ENCODE measurements around the gene RPS3. TPM values are rescaled to one million over a fixed set of nuclear protein-coding genes. Genes with fewer than 3 reads are reported as not detected.

The RPS3 gene
- total RNA-seq, 1 donor from 2014 or later, result 2,115 TPM

DNA sequence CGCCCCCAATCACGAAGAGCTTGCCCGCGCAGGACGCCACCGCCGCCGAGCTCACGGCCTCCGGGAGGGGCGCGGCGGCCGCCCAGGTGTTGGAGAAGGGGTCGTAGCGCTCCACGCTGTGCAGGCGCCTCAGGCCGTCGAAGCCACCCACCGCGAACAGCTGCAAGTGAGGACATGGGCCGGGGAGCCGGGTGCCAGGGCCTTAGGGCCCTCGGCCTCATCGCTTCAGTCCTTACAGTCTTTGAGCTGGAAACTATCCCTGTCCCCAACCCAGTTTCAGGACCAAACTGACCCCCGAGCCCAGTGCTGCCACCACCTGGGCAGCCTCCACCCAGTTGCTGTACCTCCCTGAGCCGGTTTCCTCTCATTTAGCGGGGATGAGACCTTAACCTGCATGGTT is 26.1 kb downstream of the RPS3 start:
- Histone ChIP-seq H3K27ac (ENCODE audit: low read depth, low read length) (no peak overlapping the region), H3K27me3 (ENCODE audit: control insufficient read depth in 3 of 3, insufficient read depth in 3 of 3, low read length in 3 of 3) (peaks cover 8 to 29% (median 23%) of the 10 kb centered on the region in 3 donors), H3K36me3 (ENCODE audit: control insufficient read depth in 3 of 3, insufficient read depth in 3 of 3, low read length in 3 of 3) (peaks cover 3 to 15% (median 8%) of the 10 kb centered on the region in 3 donors), H3K4me1 (ENCODE audit: control insufficient read depth in 3 of 3, insufficient read depth in 3 of 3, low read length in 3 of 3) (peaks cover 2 to 11% (median 5%) of the 10 kb centered on the region in 3 donors), H3K4me3 (ENCODE audit: low read length in 3 of 3) (no peak overlapping the region), H3K9ac (ENCODE audit: low read depth in 1 of 3, low read length in 3 of 3) (no peak overlapping the region), H3K9me3 (ENCODE audit: control insufficient read depth in 3 of 3, low read length in 3 of 3) (peaks cover 0 to 2% (median 0%) of the 10 kb centered on the region in 3 donors)

- Histone ChIP-seq H3K36me3 (ENCODE audit: control insufficient read depth in 3 of 3, insufficient read depth in 3 of 3, low read length in 3 of 3) (peaks cover 3 to 15% (median 8%) of the 10 kb centered on the region in 3 donors), H3K27ac (ENCODE audit: low read depth, low read length) (no peak overlapping the region), H3K4me1 (ENCODE audit: control insufficient read depth in 3 of 3, insufficient read depth in 3 of 3, low read length in 3 of 3) (peaks cover 10 to 14% (median 12%) of the 10 kb centered on the region in 3 donors), H3K9ac (ENCODE audit: low read depth in 1 of 3, low read length in 3 of 3) (no peak overlapping the region), H3K4me3 (ENCODE audit: low read length in 3 of 3) (no peak overlapping the region), H3K9me3 (ENCODE audit: control insufficient read depth in 3 of 3, low read length in 3 of 3) (peaks cover 0 to 2% (median 0%) of the 10 kb centered on the region in 3 donors), H3K27me3 (ENCODE audit: control insufficient read depth in 3 of 3, insufficient read depth in 3 of 3, low read length in 3 of 3) (peaks cover 18 to 42% (median 36%) of the 10 kb centered on the region in 3 donors)
Measured at GRCh38 chr11:75426720-75427086, 27.4 kb downstream of the RPS3 start.

DNA sequence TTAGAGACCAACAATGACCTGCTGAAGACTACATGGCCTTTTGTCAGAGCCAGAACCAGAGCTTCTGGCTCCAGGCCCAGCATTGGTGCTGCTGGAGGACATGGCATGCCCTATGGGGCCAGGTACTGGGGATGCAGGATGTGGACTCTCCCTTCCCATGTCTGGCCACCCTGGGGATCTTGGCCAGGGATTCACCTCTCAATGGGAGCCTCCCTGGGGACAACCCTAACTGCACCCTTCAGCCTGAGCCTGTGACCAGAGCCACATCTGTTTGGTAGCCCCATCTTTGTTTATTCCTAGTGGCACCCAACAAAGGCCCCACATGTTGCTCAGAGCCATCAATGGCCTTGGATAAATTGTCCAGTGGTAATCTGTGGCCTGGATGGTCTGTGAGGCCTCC is 27.9 kb downstream of the RPS3 start:
- H3K36me3 ChIP-seq (ENCODE audit: control insufficient read depth in 3 of 3, insufficient read depth in 3 of 3, low read length in 3 of 3), result peaks cover 3 to 12% (median 7%) of the 10 kb centered on the region in 3 donors
- peaks cover 10 to 14% (median 12%) of the 10 kb centered on the region in 3 donors for H3K4me1 ChIP-seq (ENCODE audit: control insufficient read depth in 3 of 3, insufficient read depth in 3 of 3, low read length in 3 of 3)

GRCh38 chr11:75428281-75428724 is 29.0 kb downstream of the RPS3 start:
- H3K27ac ChIP-seq (ENCODE audit: low read depth, low read length), result no peak overlapping the region
- peaks cover 0 to under 1% (median 0%) of the 10 kb centered on the region in 3 donors for H3K36me3 ChIP-seq (ENCODE audit: control insufficient read depth in 3 of 3, insufficient read depth in 3 of 3, low read length in 3 of 3)
- peaks cover 10 to 14% (median 12%) of the 10 kb centered on the region in 3 donors for H3K4me1 ChIP-seq (ENCODE audit: control insufficient read depth in 3 of 3, insufficient read depth in 3 of 3, low read length in 3 of 3)
- H3K27me3 ChIP-seq (ENCODE audit: control insufficient read depth in 3 of 3, insufficient read depth in 3 of 3, low read length in 3 of 3), result peaks cover 32 to 57% (median 52%) of the 10 kb centered on the region in 3 donors
- H3K4me3 ChIP-seq (ENCODE audit: low read length in 3 of 3), result peak overlapping the region; percentile 62 to 83 (median 69)
- H3K9ac ChIP-seq (ENCODE audit: low read depth in 1 of 3, low read length in 3 of 3), result peak overlapping the region in 2 of 3 donors; percentile 68 to 77
- peaks cover 0 to 2% (median 0%) of the 10 kb centered on the region in 3 donors for H3K9me3 ChIP-seq (ENCODE audit: control insufficient read depth in 3 of 3, low read length in 3 of 3)

More for the DNA sequence above, 27.9 kb downstream of the RPS3 start:
- Histone ChIP-seq H3K27me3 (ENCODE audit: control insufficient read depth in 3 of 3, insufficient read depth in 3 of 3, low read length in 3 of 3) (peaks cover 23 to 46% (median 40%) of the 10 kb centered on the region in 3 donors), H3K9ac (ENCODE audit: low read depth in 1 of 3, low read length in 3 of 3) (no peak overlapping the region), H3K4me3 (ENCODE audit: low read length in 3 of 3) (no peak overlapping the region), H3K27ac (ENCODE audit: low read depth, low read length) (no peak overlapping the region), H3K9me3 (ENCODE audit: control insufficient read depth in 3 of 3, low read length in 3 of 3) (peaks cover 0 to 2% (median 0%) of the 10 kb centered on the region in 3 donors)

DNA sequence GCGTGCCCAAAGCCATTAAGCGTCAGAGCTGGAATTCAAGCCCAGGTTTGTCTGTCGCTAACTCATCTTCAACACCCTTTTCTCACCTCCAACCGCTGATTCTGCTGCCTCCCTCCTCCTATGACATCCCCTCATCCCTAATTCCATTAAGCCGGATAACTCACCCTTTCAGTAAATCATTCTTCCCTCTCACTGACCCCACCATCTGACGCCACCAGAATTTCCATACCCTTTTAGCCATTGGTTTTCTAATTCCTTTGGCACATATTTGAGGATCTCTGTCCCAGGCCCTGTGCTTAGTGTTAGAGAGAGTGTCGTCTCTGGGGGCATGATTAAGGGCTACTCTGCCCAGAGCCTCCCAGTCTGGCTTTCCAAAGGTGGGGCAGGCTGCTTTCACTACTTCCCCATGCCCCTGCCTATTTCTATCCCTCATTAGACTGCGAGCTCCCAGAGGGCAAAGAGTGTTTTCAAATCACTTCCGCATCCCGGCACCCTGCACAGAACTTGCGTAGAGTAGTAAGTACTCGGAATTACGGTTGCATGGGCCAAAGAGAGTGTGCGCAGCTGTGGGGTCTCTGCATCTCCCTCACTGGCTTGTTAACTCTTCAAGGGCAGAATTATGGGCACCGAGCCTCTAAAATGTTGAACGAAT is 29.8 kb downstream of the RPS3 start:
- H3K4me3 ChIP-seq (ENCODE audit: low read length in 3 of 3), result peak overlapping the region in 1 of 3 donors; percentile 83
- H3K27me3 ChIP-seq (ENCODE audit: control insufficient read depth in 3 of 3, insufficient read depth in 3 of 3, low read length in 3 of 3), result peaks cover 34 to 59% (median 53%) of the 10 kb centered on the region in 3 donors
- no peak overlapping the region for H3K9ac ChIP-seq (ENCODE audit: low read depth in 1 of 3, low read length in 3 of 3)
- H3K4me1 ChIP-seq (ENCODE audit: control insufficient read depth in 3 of 3, insufficient read depth in 3 of 3, low read length in 3 of 3), result peaks cover 10 to 14% (median 12%) of the 10 kb centered on the region in 3 donors
- no peak overlapping the region for H3K27ac ChIP-seq (ENCODE audit: low read depth, low read length)
- no peaks in the 10 kb centered on the region for H3K36me3 ChIP-seq (ENCODE audit: control insufficient read depth in 3 of 3, insufficient read depth in 3 of 3, low read length in 3 of 3)
- peaks cover 0 to 2% (median 0%) of the 10 kb centered on the region in 3 donors for H3K9me3 ChIP-seq (ENCODE audit: control insufficient read depth in 3 of 3, low read length in 3 of 3)

DNA sequence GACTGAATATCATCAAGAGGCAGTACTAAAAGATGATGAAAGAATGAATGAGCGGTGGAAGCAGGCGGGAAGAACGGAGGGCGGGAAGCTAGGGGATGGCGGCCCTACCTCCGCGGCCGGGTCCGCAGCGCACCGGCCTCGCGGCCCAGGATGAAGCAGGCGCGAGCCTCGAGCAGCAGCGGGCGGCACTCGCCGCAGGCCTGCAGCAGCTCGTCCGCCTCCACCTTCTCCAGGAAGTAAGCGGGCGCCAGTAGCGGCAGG is 30.3 kb downstream of the RPS3 start:
- peaks cover 34 to 62% (median 57%) of the 10 kb centered on the region in 3 donors for H3K27me3 ChIP-seq (ENCODE audit: control insufficient read depth in 3 of 3, insufficient read depth in 3 of 3, low read length in 3 of 3)
- peaks cover 0 to 2% (median 0%) of the 10 kb centered on the region in 3 donors for H3K9me3 ChIP-seq (ENCODE audit: control insufficient read depth in 3 of 3, low read length in 3 of 3)
- peak overlapping the region in 2 of 3 donors; percentile 20 to 58 for H3K4me3 ChIP-seq (ENCODE audit: low read length in 3 of 3)
- H3K36me3 ChIP-seq (ENCODE audit: control insufficient read depth in 3 of 3, insufficient read depth in 3 of 3, low read length in 3 of 3), result no peaks in the 10 kb centered on the region
- no peak overlapping the region for H3K9ac ChIP-seq (ENCODE audit: low read depth in 1 of 3, low read length in 3 of 3)
- no peak overlapping the region for H3K27ac ChIP-seq (ENCODE audit: low read depth, low read length)
- peaks cover 10 to 14% (median 12%) of the 10 kb centered on the region in 3 donors for H3K4me1 ChIP-seq (ENCODE audit: control insufficient read depth in 3 of 3, insufficient read depth in 3 of 3, low read length in 3 of 3)

DNA sequence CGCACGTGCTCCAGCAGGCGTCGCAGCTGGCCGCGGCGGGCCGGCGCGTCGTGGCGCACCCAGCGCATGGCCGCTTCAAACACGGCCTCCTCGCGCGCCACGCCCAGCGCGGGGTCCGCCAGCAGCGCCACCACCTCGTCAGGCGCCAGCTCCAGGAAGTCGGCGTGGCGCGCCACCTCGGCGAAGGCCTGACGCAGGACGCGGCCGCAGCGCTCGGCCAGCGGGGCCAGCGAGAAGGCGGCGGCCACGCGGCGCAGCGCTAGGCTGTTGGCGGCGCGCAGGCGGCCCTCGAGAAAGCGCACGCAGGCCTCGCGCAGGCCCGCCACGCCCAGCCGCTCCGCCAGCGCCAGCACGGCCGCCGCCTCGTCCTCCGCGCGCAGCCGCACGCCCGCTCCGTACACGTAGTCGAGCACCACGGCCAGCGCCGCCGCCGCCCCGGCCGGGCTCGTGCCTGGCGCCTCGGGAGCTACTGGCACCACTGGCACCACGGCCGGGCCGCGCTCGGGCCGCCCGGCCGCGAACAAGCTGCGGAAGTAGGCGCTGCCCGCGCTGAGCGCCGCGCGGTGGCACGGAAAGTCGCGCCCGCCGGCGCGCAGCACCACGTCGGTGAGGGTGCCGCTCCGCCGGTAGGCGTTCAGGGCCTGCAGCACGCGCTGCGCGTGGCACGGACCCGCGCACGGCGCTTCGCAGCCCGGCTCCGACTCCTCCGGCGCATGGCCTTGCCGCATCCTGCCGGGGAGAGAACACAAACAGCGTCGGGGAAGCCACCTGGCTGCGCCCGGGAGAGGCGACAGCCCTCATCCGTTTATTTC is 30.8 kb downstream of the RPS3 start:
- H3K27ac ChIP-seq (ENCODE audit: low read depth, low read length), result no peak overlapping the region

GRCh38 chr11:75430714-75431532 is 31.6 kb downstream of the RPS3 start:
- Histone ChIP-seq H3K36me3 (ENCODE audit: control insufficient read depth in 3 of 3, insufficient read depth in 3 of 3, low read length in 3 of 3) (peaks cover 0 to 4% (median 2%) of the 10 kb centered on the region in 3 donors), H3K9me3 (ENCODE audit: control insufficient read depth in 3 of 3, low read length in 3 of 3) (peaks cover 0 to 2% (median 0%) of the 10 kb centered on the region in 3 donors), H3K4me1 (ENCODE audit: control insufficient read depth in 3 of 3, insufficient read depth in 3 of 3, low read length in 3 of 3) (peaks cover 10 to 14% (median 12%) of the 10 kb centered on the region in 3 donors), H3K4me3 (ENCODE audit: low read length in 3 of 3) (peak overlapping the region; percentile 43 to 61 (median 54)), H3K27me3 (ENCODE audit: control insufficient read depth in 3 of 3, insufficient read depth in 3 of 3, low read length in 3 of 3) (peaks cover 34 to 62% (median 57%) of the 10 kb centered on the region in 3 donors), H3K27ac (ENCODE audit: low read depth, low read length) (no peak overlapping the region), H3K9ac (ENCODE audit: low read depth in 1 of 3, low read length in 3 of 3) (peak overlapping the region in 1 of 3 donors; percentile 73)

More for the DNA sequence above, 30.8 kb downstream of the RPS3 start:
- Histone ChIP-seq H3K4me1 (ENCODE audit: control insufficient read depth in 3 of 3, insufficient read depth in 3 of 3, low read length in 3 of 3) (peaks cover 10 to 14% (median 12%) of the 10 kb centered on the region in 3 donors), H3K9me3 (ENCODE audit: control insufficient read depth in 3 of 3, low read length in 3 of 3) (peaks cover 0 to 2% (median 0%) of the 10 kb centered on the region in 3 donors), H3K36me3 (ENCODE audit: control insufficient read depth in 3 of 3, insufficient read depth in 3 of 3, low read length in 3 of 3) (peaks cover 0 to 3% (median 0%) of the 10 kb centered on the region in 3 donors), H3K27me3 (ENCODE audit: control insufficient read depth in 3 of 3, insufficient read depth in 3 of 3, low read length in 3 of 3) (peaks cover 34 to 62% (median 57%) of the 10 kb centered on the region in 3 donors), H3K9ac (ENCODE audit: low read depth in 1 of 3, low read length in 3 of 3) (peak overlapping the region in 2 of 3 donors; percentile 57 to 73), H3K4me3 (ENCODE audit: low read length in 3 of 3) (peak overlapping the region; percentile 43 to 61 (median 54))

All from skeletal muscle tissue (tissue), 4 donors.